T follicular helper cell (primary cell): ENCODE results near the gene ITPRIP.

Experiments used
- DNase-seq: peaks from one replicate; pipeline ENCODE4 v3.0.0-alpha.2; 2020; ENCODE audit warnings: low read depth

Gene ITPRIP

GRCh38 chr10:104309980-104310978 lies 28.0 kb downstream of the ITPRIP start:
- no peak for DNase-seq

GRCh38 chr10:104308439-104308903 lies 29.8 kb downstream of the ITPRIP start:
- DNase-seq, result no peak

- no peak for DNase-seq
Observed at GRCh38 chr10:104307576-104308438, 30.5 kb downstream of the ITPRIP start.

- DNase-seq, result no peak
Observed at GRCh38 chr10:104306897-104307296, 31.4 kb downstream of the ITPRIP start.

GRCh38 chr10:104304927-104305326 lies 33.3 kb downstream of the ITPRIP start:
- no peak for DNase-seq

GRCh38 chr10:104304356-104304745 lies 33.9 kb downstream of the ITPRIP start:
- DNase-seq, result no peak

GRCh38 chr10:104303594-104304355 lies 34.5 kb downstream of the ITPRIP start:
- no peak for DNase-seq

- DNase-seq, result no peak
Observed at GRCh38 chr10:104301907-104302690, 36.2 kb downstream of the ITPRIP start.

- DNase-seq, result no peak
Observed at GRCh38 chr10:104300736-104301292, 37.5 kb downstream of the ITPRIP start.

- DNase-seq, result no peak
Observed at GRCh38 chr10:104300002-104300735, 38.1 kb downstream of the ITPRIP start.

GRCh38 chr10:104299031-104299904 lies 39.0 kb downstream of the ITPRIP start:
- no peak for DNase-seq

- DNase-seq, result no peak
Observed at GRCh38 chr10:104297697-104298660, 40.3 kb downstream of the ITPRIP start.

GRCh38 chr10:104296687-104297436 lies 41.4 kb downstream of the ITPRIP start:
- no peak for DNase-seq

GRCh38 chr10:104293781-104294321 lies 44.4 kb downstream of the ITPRIP start:
- DNase-seq, result no peak

- no peak for DNase-seq
Observed at GRCh38 chr10:104293011-104293410, 45.3 kb downstream of the ITPRIP start.

- peak; percentile 79 for DNase-seq
Observed at GRCh38 chr10:104291439-104291951, 46.8 kb downstream of the ITPRIP start.
